ENCODE measurements around the gene NARF.
A peak's percentile ranks its signal among the peaks of the same experiment; 100 is the strongest.

The NARF gene

DNA sequence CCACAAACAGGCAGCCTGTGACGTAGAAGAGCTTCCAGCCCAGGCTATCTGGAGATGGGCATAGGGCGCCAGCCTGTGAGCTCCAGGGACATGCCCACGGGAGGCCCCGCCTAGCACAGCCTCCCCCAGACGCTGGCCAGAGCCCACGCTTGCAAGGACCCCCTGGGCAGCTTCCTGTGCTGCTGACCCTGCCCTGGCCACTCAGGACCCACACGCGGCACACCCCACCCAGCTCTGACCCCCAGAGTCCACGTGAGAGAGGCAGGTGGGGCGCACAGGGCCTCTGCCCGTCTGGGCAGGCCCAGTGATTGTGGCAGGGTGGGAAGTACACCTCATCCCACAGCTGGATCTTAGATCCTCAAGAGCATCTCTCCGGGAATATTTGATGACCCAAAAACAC is 11.9 kb upstream of the NARF start:
- POLR2A ChIA-PET = no interaction called here
- no peak for DNase-seq
- WGBS (ENCODE audit: insufficient coverage) = 96% methylated on average over 7 of the region's 12 CpGs
- Histone ChIP-seq H3K9me3 (ENCODE audit: control extremely low read depth in 1 of 5, control insufficient read depth in 4 of 5, insufficient read depth in 2 of 5, low read depth in 1 of 5, low read length in 4 of 5) (no peaks in the 10 kb centered on the region), H3K27ac (ENCODE audit: insufficient read depth in 1 of 2, low read depth in 1 of 2, low read length in 2 of 2, poor library complexity in 1 of 2, severe bottlenecking in 2 of 2) (no peak overlapping the region), H3K36me3 (ENCODE audit: control insufficient read depth in 4 of 4, insufficient read depth in 4 of 4, low read length in 3 of 4) (peaks cover 9 to 60% (median 35%) of the 10 kb centered on the region in 4 experiments), H3K4me3 (ENCODE audit: control insufficient read depth in 1 of 7, extremely low read depth in 1 of 7, insufficient read depth in 4 of 7, low read depth in 2 of 7, low read length in 6 of 7) (no peak overlapping the region), H3K4me1 (ENCODE audit: control extremely low read depth in 1 of 4, control insufficient read depth in 4 of 4, insufficient read depth in 4 of 4, low read length in 3 of 4) (peaks cover 8 to 53% (median 42%) of the 10 kb centered on the region in 4 experiments), H3K27me3 (replicated peaks in 2 of 5; ENCODE audit: control insufficient read depth in 4 of 5, insufficient read depth in 5 of 5, low read length in 4 of 5) (no peaks in the 10 kb centered on the region)
- CTCF ChIA-PET = interaction anchor here (1.3 kb wide), 1 partner anchor 25 kb away, joined by 3 read pairs; no protein-coding TSS in a partner anchor

DNA sequence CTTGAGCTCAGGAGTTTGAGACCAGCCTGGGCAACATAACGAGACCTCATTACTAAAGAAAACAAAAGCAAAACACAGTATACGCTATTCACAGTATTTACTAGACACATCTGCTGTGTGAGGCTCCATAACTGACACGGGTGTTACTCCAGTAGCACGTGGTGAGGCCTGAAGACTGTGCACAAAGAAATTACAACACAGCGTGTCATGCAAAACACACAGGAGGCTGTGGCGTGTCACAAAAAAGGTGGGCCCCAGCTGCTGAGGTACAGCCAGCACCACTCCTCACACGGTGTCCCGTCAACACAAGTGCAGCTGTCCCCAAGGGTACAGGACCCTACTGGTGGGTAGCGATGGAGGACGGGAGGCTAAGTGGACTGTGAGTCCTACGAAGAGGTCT is 10.7 kb upstream of the NARF start:
- no peaks in the 10 kb centered on the region for H3K27me3 ChIP-seq (replicated peaks in 2 of 5; ENCODE audit: control insufficient read depth in 4 of 5, insufficient read depth in 5 of 5, low read length in 4 of 5)
- ChIA-PET POLR2A (interaction anchor here (0.9 kb wide), 1 partner anchor 21 kb away, joined by 3 read pairs; no protein-coding TSS in a partner anchor), CTCF (no interaction called here)
- DNase-seq = peak in 1 of 3 donors; percentile 7
- peaks cover 8 to 59% (median 42%) of the 10 kb centered on the region in 4 experiments for H3K4me1 ChIP-seq (ENCODE audit: control extremely low read depth in 1 of 4, control insufficient read depth in 4 of 4, insufficient read depth in 4 of 4, low read length in 3 of 4)
- WGBS (ENCODE audit: insufficient coverage) = 95% methylated on average over 8 of the region's 11 CpGs
- H3K9me3 ChIP-seq (ENCODE audit: control extremely low read depth in 1 of 5, control insufficient read depth in 4 of 5, insufficient read depth in 2 of 5, low read depth in 1 of 5, low read length in 4 of 5) = no peaks in the 10 kb centered on the region
- no peak overlapping the region for H3K4me3 ChIP-seq (ENCODE audit: control insufficient read depth in 1 of 7, extremely low read depth in 1 of 7, insufficient read depth in 4 of 7, low read depth in 2 of 7, low read length in 6 of 7)
- H3K36me3 ChIP-seq (ENCODE audit: control insufficient read depth in 4 of 4, insufficient read depth in 4 of 4, low read length in 3 of 4) = peaks cover 9 to 49% (median 26%) of the 10 kb centered on the region in 4 experiments
- no peak overlapping the region for H3K27ac ChIP-seq (ENCODE audit: insufficient read depth in 1 of 2, low read depth in 1 of 2, low read length in 2 of 2, poor library complexity in 1 of 2, severe bottlenecking in 2 of 2)

DNA sequence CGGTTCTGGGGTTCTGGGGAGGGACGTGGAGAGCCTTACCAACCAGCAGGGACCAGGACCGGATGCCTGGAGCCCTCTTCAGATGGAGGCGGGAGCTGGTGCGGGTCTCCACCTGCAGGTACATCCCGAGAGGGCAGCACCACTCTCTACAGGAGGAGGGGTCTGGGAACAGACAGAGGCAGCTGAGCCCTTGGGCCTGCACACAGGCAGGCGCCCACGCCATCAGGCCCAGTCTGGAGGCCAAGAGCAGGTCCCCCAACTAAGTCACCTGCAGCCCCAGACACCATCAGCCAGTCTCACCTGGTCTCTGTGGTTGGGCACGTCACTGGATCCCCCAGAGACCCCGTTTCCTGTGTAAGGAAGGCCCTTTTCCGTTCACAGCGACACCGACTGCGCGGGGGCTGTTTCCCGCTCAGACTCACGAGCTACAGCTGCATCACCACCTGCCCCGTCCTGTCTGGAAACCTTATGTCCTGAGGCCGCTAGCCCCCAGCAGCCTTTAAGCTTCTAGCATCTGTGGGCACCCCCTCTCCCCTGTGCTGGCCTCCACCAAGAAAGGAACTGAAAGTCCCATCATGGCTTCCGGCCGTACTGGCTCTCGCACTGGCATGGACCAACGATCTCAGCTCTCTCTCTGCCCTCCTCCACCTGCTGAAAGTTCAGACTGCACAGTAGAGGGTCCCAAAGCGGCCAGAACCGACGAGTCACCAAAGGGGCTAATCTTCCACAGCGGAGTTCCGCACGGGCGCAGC is 9.2 kb upstream of the NARF start:
- Histone ChIP-seq H3K27me3 (replicated peaks in 2 of 5; ENCODE audit: control insufficient read depth in 4 of 5, insufficient read depth in 5 of 5, low read length in 4 of 5) (no peaks in the 10 kb centered on the region), H3K36me3 (ENCODE audit: control insufficient read depth in 4 of 4, insufficient read depth in 4 of 4, low read length in 3 of 4) (peaks cover 6 to 35% (median 18%) of the 10 kb centered on the region in 4 experiments), H3K4me1 (ENCODE audit: control extremely low read depth in 1 of 4, control insufficient read depth in 4 of 4, insufficient read depth in 4 of 4, low read length in 3 of 4) (peaks cover 8 to 59% (median 42%) of the 10 kb centered on the region in 4 experiments), H3K27ac (ENCODE audit: insufficient read depth in 1 of 2, low read depth in 1 of 2, low read length in 2 of 2, poor library complexity in 1 of 2, severe bottlenecking in 2 of 2) (peak overlapping the region; percentile 72 to 80), H3K4me3 (ENCODE audit: control insufficient read depth in 1 of 7, extremely low read depth in 1 of 7, insufficient read depth in 4 of 7, low read depth in 2 of 7, low read length in 6 of 7) (peak overlapping the region; percentile 88 to 98 (median 95)), H3K9me3 (ENCODE audit: control extremely low read depth in 1 of 5, control insufficient read depth in 4 of 5, insufficient read depth in 2 of 5, low read depth in 1 of 5, low read length in 4 of 5) (no peaks in the 10 kb centered on the region)
- CTCF ChIA-PET = interaction anchor here (0.6 to 1.4 kb wide), 9 partner anchors 8 to 96 kb away, joined by 3 to 5 read pairs (median 3); no protein-coding TSS in a partner anchor
- DNase-seq = peak; percentile 61 to 86 (median 84)
- 5% methylated on average over 30 of the region's 30 CpGs for WGBS (ENCODE audit: insufficient coverage)
- POLR2A ChIA-PET = interaction anchor here (0.5 to 1.7 kb wide), 5 partner anchors 9 to 123 kb away, joined by 3 to 6 read pairs (median 4); partner anchors contain the start of gene NARF

DNA sequence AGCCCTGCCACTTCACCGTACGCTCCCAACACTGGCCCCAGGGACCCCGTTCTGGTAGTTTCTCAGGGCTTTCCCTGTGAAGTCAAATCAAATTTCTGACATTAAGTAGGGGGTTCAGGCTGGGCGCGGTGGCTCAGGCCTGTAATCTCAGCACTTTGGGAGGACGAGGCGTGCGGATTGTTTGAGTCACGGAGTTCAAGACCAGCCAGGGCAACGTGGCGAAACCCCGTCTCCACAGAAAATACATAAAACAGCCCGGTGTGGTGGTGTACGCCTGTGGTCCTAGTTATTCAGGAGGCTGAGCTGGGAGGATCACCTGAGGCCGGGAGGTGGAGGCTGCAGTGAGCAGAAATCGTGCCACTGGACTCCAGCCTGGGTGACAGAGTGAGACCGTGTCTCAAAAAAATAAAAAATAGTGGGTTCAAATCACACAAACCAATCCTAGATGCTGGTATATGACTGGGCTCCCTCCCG is 8.6 kb upstream of the NARF start:
- CTCF ChIA-PET = interaction anchor here (0.6 to 1.4 kb wide), 4 partner anchors 8 to 95 kb away, joined by 3 to 4 read pairs (median 3); no protein-coding TSS in a partner anchor
- H3K27ac ChIP-seq (ENCODE audit: insufficient read depth in 1 of 2, low read depth in 1 of 2, low read length in 2 of 2, poor library complexity in 1 of 2, severe bottlenecking in 2 of 2) = peak overlapping the region; percentile 72 to 80
- WGBS (ENCODE audit: insufficient coverage) = 15% methylated on average over 17 of the region's 18 CpGs
- peak overlapping the region; percentile 88 to 98 (median 95) for H3K4me3 ChIP-seq (ENCODE audit: control insufficient read depth in 1 of 7, extremely low read depth in 1 of 7, insufficient read depth in 4 of 7, low read depth in 2 of 7, low read length in 6 of 7)
- DNase-seq = no peak
- H3K9me3 ChIP-seq (ENCODE audit: control extremely low read depth in 1 of 5, control insufficient read depth in 4 of 5, insufficient read depth in 2 of 5, low read depth in 1 of 5, low read length in 4 of 5) = no peaks in the 10 kb centered on the region
- H3K27me3 ChIP-seq (replicated peaks in 2 of 5; ENCODE audit: control insufficient read depth in 4 of 5, insufficient read depth in 5 of 5, low read length in 4 of 5) = no peaks in the 10 kb centered on the region
- H3K4me1 ChIP-seq (ENCODE audit: control extremely low read depth in 1 of 4, control insufficient read depth in 4 of 4, insufficient read depth in 4 of 4, low read length in 3 of 4) = peaks cover 8 to 54% (median 39%) of the 10 kb centered on the region in 4 experiments
- POLR2A ChIA-PET = interaction anchor here (1.1 to 1.7 kb wide), 3 partner anchors 8 to 47 kb away, joined by 4 to 6 read pairs (median 5); partner anchors contain the start of gene NARF
- H3K36me3 ChIP-seq (ENCODE audit: control insufficient read depth in 4 of 4, insufficient read depth in 4 of 4, low read length in 3 of 4) = peaks cover 2 to 29% (median 13%) of the 10 kb centered on the region in 4 experiments

- DNase-seq = peak; percentile 94 to 96 (median 95)
- WGBS (ENCODE audit: insufficient coverage) = under 1% methylated on average over 74 of the region's 91 CpGs
- peaks cover 0 to 23% (median 13%) of the 10 kb centered on the region in 4 experiments for H3K36me3 ChIP-seq (ENCODE audit: control insufficient read depth in 4 of 4, insufficient read depth in 4 of 4, low read length in 3 of 4)
- H3K9me3 ChIP-seq (ENCODE audit: control extremely low read depth in 1 of 5, control insufficient read depth in 4 of 5, insufficient read depth in 2 of 5, low read depth in 1 of 5, low read length in 4 of 5) = no peaks in the 10 kb centered on the region
- peaks cover 8 to 48% (median 34%) of the 10 kb centered on the region in 4 experiments for H3K4me1 ChIP-seq (ENCODE audit: control extremely low read depth in 1 of 4, control insufficient read depth in 4 of 4, insufficient read depth in 4 of 4, low read length in 3 of 4)
- H3K27me3 ChIP-seq (replicated peaks in 2 of 5; ENCODE audit: control insufficient read depth in 4 of 5, insufficient read depth in 5 of 5, low read length in 4 of 5) = no peaks in the 10 kb centered on the region
- ChIA-PET CTCF (interaction anchor here (1.2 to 1.4 kb wide), 3 partner anchors 76 to 209 kb away, joined by 3 read pairs; no protein-coding TSS in a partner anchor), POLR2A (no interaction called here)
- peak within 1 kb of the TSS; percentile 72 to 87 for H3K27ac ChIP-seq (ENCODE audit: insufficient read depth in 1 of 2, low read depth in 1 of 2, low read length in 2 of 2, poor library complexity in 1 of 2, severe bottlenecking in 2 of 2)
- H3K4me3 ChIP-seq (ENCODE audit: control insufficient read depth in 1 of 7, extremely low read depth in 1 of 7, insufficient read depth in 4 of 7, low read depth in 2 of 7, low read length in 6 of 7) = peak within 1 kb of the TSS; percentile 88 to 98 (median 95)
Measured at GRCh38 chr17:82450357-82451106, 8.0 kb upstream of the NARF start, which contains the start of gene CYBC1. Gene CYBC1 (minus strand): TSS chr17:82450752. CDS start chr17:82449254, 1,498 bp downstream.

DNA sequence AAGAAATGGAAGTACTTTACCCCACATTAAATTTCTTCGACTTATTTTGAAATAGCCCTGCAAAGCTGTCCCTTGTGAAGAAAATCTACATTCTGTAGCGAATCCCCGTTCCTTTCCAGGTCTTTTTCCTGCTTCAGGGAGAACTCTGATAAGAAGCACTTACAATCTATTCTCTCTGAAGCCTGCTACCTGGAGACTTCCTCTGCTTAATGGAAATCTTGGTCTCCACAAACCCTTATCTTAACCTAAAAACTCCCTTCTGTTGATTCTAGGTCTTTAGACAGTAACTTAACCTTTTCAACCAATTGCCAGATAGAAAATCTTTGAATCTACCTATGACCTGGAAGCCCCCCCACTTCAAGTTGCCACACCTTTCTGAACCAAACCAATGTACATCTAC is 6.4 kb upstream of the NARF start:
- H3K9me3 ChIP-seq (ENCODE audit: control extremely low read depth in 1 of 5, control insufficient read depth in 4 of 5, insufficient read depth in 2 of 5, low read depth in 1 of 5, low read length in 4 of 5) = no peaks in the 10 kb centered on the region
- H3K36me3 ChIP-seq (ENCODE audit: control insufficient read depth in 4 of 4, insufficient read depth in 4 of 4, low read length in 3 of 4) = peaks cover 0 to 9% (median 2%) of the 10 kb centered on the region in 4 experiments
- 97% methylated on average over 3 of the region's 3 CpGs for WGBS (ENCODE audit: insufficient coverage)
- ChIA-PET CTCF (interaction anchor here (1.4 kb wide), 1 partner anchor 211 kb away, joined by 3 read pairs; no protein-coding TSS in a partner anchor), POLR2A (no interaction called here)
- peaks cover 8 to 40% (median 31%) of the 10 kb centered on the region in 4 experiments for H3K4me1 ChIP-seq (ENCODE audit: control extremely low read depth in 1 of 4, control insufficient read depth in 4 of 4, insufficient read depth in 4 of 4, low read length in 3 of 4)
- no peaks in the 10 kb centered on the region for H3K27me3 ChIP-seq (replicated peaks in 2 of 5; ENCODE audit: control insufficient read depth in 4 of 5, insufficient read depth in 5 of 5, low read length in 4 of 5)
- H3K4me3 ChIP-seq (ENCODE audit: control insufficient read depth in 1 of 7, extremely low read depth in 1 of 7, insufficient read depth in 4 of 7, low read depth in 2 of 7, low read length in 6 of 7) = no peak overlapping the region
- H3K27ac ChIP-seq (ENCODE audit: insufficient read depth in 1 of 2, low read depth in 1 of 2, low read length in 2 of 2, poor library complexity in 1 of 2, severe bottlenecking in 2 of 2) = no peak overlapping the region
- DNase-seq = no peak

All from common myeloid progenitor, CD34-positive (primary cell).